DOHH2 (cell line): ENCODE measurements around the gene IFT25.

Experiments used
- EZH2phosphoT487 ChIP-seq: fragments of 200-600 bp; sonication (generic); IDR thresholded peaks from 2 replicates; pipeline ENCODE4 v1.6.1; 2017; ENCODE audit warnings: borderline replicate concordance, mild to moderate bottlenecking, antibody characterized with exemption, low read length, moderate library complexity, mixed read lengths
- TF ChIP-seq, protein P1 (sequence below): fragments of 200-600 bp; sonication (generic); IDR thresholded peaks from one replicate; pipeline ENCODE4 v1.5.1; 2014; ENCODE audit warnings: antibody characterized with exemption, mild to moderate bottlenecking, low read depth, low read length; ENCODE audit not compliant: poor library complexity, severe bottlenecking

DNA sequence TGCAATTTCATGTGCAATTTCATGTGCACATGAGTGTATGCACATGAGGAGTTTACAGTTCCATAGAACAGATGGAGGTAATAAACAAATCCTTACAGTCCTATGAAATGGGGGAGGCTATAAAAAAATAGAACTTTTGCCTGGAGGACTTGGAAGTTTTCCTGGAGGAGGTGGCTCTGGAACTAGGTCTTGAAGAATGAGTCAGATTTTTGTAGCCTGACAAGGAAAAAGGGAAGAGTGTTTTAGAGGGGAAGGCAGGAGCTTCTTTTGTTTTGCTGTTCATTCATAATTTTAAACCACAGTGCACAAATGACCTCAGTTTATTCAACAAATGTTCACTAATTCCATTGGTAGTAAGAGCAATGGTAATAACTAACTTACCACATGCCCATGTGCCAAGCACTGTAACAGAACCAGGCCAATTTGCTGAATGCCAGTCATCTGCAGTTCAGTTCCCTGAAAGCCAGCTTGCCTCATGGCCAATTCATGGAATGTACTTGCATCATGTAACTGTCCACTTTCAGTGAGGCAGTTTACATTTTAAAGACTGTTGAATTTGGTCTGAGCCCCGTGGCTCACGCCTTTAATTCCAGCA, 48.8 kb downstream of the IFT25 start:
- TF ChIP-seq EZH2phosphoT487: no peak
- TF ChIP-seq, protein P1, sequence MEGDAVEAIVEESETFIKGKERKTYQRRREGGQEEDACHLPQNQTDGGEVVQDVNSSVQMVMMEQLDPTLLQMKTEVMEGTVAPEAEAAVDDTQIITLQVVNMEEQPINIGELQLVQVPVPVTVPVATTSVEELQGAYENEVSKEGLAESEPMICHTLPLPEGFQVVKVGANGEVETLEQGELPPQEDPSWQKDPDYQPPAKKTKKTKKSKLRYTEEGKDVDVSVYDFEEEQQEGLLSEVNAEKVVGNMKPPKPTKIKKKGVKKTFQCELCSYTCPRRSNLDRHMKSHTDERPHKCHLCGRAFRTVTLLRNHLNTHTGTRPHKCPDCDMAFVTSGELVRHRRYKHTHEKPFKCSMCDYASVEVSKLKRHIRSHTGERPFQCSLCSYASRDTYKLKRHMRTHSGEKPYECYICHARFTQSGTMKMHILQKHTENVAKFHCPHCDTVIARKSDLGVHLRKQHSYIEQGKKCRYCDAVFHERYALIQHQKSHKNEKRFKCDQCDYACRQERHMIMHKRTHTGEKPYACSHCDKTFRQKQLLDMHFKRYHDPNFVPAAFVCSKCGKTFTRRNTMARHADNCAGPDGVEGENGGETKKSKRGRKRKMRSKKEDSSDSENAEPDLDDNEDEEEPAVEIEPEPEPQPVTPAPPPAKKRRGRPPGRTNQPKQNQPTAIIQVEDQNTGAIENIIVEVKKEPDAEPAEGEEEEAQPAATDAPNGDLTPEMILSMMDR: no peak
